DMS53 treated with DMSO at 0.1 percent for 48 hours (cell line): ENCODE data around the gene ZNF595.
"Not testable (repeated sequence)": the region's sequence is repeated elsewhere in the genome, so short reads cannot be mapped to it uniquely, and the experiment has no call there.

Experiments used
- DNase-seq: peaks from one replicate; lab custom pipeline; 2025; ENCODE audit not compliant: unreplicated experiment; lab: John Stamatoyannopoulos, UW

The ZNF595 gene

DNA sequence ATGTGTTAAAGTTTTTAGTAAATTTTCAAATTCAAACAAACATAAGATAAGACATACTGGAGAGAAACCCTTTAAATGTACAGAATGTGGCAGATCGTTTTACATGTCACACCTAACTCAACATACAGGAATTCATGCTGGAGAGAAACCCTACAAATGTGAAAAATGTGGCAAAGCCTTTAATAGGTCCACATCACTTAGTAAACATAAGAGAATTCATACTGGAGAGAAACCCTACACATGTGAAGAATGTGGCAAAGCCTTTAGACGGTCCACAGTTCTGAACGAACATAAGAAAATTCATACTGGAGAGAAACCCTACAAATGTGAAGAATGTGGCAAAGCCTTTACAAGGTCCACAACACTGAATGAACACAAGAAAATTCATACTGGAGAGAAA, 32.8 kb downstream of the ZNF595 start:
- DNase-seq, result no peak

DNA sequence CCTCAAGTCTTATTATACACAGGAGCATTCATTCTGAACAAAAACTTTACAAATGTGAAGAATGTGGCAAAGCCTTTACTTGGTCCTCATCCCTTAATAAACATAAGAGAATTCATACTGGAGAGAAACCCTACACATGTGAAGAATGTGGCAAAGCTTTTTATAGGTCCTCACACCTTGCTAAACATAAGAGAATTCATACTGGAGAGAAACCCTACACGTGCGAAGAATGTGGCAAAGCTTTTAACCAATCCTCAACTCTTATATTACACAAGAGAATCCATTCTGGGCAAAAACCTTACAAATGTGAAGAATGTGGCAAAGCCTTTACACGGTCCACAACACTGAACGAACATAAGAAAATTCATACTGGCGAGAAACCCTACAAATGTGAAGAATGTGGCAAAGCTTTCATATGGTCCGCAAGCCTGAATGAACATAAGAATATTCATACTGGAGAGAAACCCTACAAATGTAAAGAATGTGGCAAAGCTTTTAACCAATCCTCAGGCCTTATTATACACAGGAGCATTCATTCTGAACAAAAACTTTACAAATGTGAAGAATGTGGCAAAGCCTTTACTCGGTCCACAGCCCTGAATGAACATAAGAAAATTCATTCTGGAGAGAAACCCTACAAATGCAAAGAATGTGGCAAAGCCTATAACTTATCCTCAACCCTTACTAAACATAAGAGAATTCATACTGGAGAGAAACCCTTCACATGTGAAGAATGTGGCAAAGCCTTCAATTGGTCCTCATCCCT, 33.6 kb downstream of the ZNF595 start:
- DNase-seq, result not testable (repeated sequence)

- DNase-seq, result no peak
These were observed 45.3 kb downstream of the ZNF595 start for GRCh38 chr4:98386-98785.

- DNase-seq, result no peak
These were observed 46.7 kb downstream of the ZNF595 start for GRCh38 chr4:99863-100262.

GRCh38 chr4:107083-107443, 53.9 kb downstream of the ZNF595 start:
- DNase-seq, result no peak

DNA sequence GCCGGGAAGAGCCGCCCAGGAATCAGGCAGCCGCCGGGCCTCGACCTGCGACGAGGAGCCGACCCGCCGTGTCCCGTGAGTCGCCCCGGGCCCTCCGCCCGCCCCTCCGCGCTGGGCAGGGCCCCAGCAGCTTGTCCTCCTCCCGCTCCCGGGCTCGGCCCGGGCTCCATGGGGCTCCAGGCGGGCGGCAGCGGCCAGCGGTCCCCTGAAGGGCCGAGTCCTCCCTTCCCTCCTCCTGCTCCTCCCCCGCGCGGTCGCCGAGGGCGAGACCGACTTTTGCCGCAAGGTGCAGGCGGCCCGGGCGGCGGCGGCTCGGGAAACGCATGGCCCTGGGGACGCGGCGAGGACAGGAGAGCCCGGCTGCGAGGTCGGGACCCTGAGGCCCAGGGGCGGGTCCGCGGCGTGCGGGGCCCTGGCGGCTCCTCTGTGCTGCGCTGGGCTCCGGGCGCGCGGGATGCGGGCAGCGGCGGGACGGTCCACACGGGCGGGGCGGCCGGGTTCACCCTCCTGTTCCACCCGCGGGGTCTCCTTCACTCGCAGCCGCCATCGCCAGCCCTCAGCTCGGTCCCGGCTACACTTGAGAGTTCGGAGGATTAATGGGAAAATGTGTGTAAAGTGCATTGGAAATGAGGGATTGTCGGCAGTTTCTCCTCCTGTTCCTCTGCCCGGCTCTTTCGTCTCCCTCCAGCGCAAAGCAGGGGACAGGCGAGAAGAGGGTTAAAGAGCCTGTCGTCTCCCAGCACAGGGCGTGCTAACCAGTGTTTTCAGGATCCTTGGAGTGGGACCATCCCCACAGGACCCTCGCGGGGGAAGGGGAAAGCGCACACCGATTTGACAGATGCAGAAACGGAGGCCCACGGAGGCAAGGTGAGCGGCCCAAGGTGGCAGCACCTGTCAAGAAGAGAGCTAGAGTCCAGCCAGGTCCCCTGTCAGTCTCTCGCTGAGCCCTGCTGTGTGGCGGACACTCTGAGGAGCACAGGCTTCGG, 54.6 kb downstream of the ZNF595 start:
- DNase-seq, result no peak

GRCh38 chr4:112771-113170, 59.6 kb downstream of the ZNF595 start:
- no peak for DNase-seq

DNA sequence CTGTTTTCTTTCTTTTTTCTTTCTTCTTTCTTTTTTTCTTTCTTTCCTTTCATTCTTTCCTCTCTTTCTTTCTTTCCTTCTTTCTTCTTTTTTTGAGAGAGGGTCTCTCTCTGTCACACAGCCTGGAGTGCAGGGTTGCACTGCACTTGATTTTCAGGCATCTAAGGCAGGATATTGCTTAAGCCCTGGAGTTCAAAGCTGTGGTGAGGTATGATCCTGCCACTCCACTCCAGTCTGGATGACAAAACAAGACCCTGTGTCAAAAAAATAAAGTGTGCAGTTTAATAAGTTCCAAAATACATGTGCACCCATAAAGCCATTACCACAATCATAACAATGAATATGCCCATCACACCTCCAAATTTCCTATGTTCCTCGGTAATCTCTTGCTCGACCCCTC, 60.6 kb downstream of the ZNF595 start:
- DNase-seq, result no peak

DNA sequence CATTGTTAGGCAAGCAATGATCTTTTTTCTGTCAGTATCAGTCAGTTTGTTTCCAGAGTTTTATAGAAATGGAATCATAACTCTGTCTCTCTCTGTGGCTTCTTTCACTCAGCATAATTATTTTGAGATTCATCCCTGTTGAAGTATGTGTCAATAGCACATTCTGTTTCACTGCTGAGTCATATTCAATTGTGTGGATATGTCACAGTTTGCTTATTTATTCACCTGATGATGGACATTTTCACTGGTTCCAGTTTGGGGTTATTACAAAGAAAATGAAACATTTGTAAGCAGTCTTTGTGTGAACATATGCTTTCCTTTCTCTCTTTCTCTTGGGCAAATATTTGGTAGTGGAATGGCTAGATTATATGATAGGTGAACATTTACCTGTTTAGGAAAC, 61.0 kb downstream of the ZNF595 start:
- peak; percentile 82 for DNase-seq

GRCh38 chr4:116499-116898, 63.4 kb downstream of the ZNF595 start:
- DNase-seq, result no peak

GRCh38 chr4:120616-121015, 67.5 kb downstream of the ZNF595 start:
- no peak for DNase-seq

GRCh38 chr4:121408-122084, 68.4 kb downstream of the ZNF595 start:
- DNase-seq, result no peak

DNA sequence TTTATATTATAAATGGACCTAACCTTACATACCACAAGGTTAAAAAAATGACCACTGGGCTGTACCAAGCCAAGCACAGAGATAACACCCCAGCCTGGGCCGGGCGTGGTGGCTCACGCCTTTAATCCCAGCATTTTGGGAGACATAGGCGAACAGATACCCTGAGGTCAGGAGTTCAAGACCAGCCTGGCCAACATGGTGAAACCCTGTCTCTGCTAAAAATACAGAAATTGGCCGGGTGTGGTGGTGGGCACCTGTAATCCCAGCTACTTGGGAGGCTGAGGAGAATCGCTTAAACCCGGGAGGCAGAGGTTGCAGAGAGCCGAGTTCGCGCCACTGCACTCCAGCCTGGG, 70.8 kb downstream of the ZNF595 start:
- not testable (repeated sequence) for DNase-seq

DNA sequence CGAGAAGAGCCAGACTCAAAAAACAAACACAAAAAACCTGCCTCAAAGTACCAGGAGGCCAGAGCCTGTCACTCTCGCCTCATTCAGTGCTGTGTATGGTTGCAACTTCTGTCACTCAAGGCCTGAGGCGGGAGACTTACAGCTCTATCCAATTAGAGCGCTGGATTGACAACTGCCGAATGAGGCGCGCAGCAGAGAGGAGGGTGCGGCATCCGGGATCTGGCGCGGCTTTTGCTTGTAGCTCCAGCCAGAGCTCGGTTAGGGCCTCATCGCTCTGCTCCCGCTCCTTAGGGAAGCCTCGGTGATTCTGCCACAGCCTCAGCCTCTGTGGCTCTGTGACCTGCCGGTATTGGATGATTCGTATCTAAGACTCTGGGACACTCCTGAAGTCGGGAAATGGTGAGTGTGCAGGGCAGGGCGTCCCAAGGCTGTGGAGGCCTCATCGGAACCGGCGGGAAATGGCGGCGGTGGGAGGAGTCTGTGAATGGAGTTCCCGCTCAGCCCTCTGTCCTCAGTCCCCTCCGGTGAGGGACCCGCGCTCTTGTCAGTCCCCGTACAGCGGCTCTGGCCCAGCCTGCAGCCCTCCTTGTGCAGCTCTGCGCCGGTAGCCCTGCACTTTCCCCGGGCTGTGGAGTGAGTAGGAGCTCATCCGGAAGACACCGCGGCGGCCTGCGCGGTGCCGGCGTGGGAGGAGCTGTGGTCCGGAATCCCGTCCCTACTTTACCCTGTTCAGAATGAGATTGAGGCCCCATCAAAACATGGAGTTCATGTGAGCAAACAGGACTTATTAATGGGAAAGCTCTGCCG, 71.4 kb downstream of the ZNF595 start, which contains the start of gene ZNF718:
Gene ZNF718, plus strand, starts transcription at position 227 of the 807 bp plus-strand sequence. Its CDS starts 170 bp downstream, at position 397.
- peak; percentile 99 for DNase-seq

- DNase-seq, result peak; percentile 56
These were observed 72.1 kb downstream of the ZNF595 start for GRCh38 chr4:125091-125771.

GRCh38 chr4:125833-126232, 72.7 kb downstream of the ZNF595 start:
- DNase-seq, result no peak

GRCh38 chr4:132483-132882, 79.4 kb downstream of the ZNF595 start:
- no peak for DNase-seq
